Cortex of kidney (tissue), 1 donor: ENCODE data around the gene SFTPA2.
"Not testable (repeated sequence)": the region's sequence is repeated elsewhere in the genome, so short reads cannot be mapped to it uniquely, and the experiment has no call there.

Source experiments
- DNase-seq: peaks from one replicate; lab custom pipeline; 2025; lab: John Stamatoyannopoulos, UW

SFTPA2 gene

GRCh38 chr10:79511891-79512583 is 48.2 kb downstream of the SFTPA2 start, which contains the start of gene EIF5AL1:
Gene EIF5AL1, plus strand, starts transcription at chr10:79512533. Its CDS starts 117 bp downstream, at chr10:79512650.
- DNase-seq = not testable (repeated sequence)

GRCh38 chr10:79509934-79510508 is 50.2 kb downstream of the SFTPA2 start:
- not testable (repeated sequence) for DNase-seq

GRCh38 chr10:79509306-79509933 is 50.8 kb downstream of the SFTPA2 start:
- not testable (repeated sequence) for DNase-seq

GRCh38 chr10:79508245-79508644 is 52.0 kb downstream of the SFTPA2 start:
- DNase-seq = not testable (repeated sequence)

- DNase-seq = no peak
These were observed 52.6 kb downstream of the SFTPA2 start for GRCh38 chr10:79507440-79508167.
